Stomach (tissue), 9 donors: ENCODE results near the gene CDK11A. TPM values are rescaled to one million over a fixed set of nuclear protein-coding genes. Genes with fewer than 3 reads are reported as not detected.
A peak's percentile ranks its signal among the peaks of the same experiment; 100 is the strongest.
"Not testable (repeated sequence)": the region's sequence is repeated elsewhere in the genome, so short reads cannot be mapped to it uniquely, and the experiment has no call there.

Source experiments
- DNase-seq, 2 donors: peaks; one replicate each; pipeline versions ENCODE4 v3.0.0 to v3.0.0-alpha.2; 2013 to 2019
- H3K27ac ChIP-seq, 5 donors: fragments of 200-600 bp in 4 of 5; sonication (generic) in 4 of 5; one replicate each; pipeline ENCODE4 v1.5.1; 2013 to 2019; ENCODE audit warnings: mild to moderate bottlenecking in 1 of 5, moderate library complexity in 1 of 5
- H3K27me3 ChIP-seq, 3 donors: fragments of 200-600 bp; sonication (generic); one replicate each; pipeline ENCODE4 v1.5.1; 2017 to 2019; ENCODE audit warnings: mixed run types in 1 of 3
- H3K36me3 ChIP-seq, 4 donors: fragments of 200-600 bp; sonication (generic); 1 replicate in 3 of 4; 2 replicates in 1 of 4; pipeline ENCODE4 v1.5.1; 2016 to 2019
- H3K4me1 ChIP-seq, 4 donors: fragments of 200-600 bp; sonication (generic); one replicate each; pipeline ENCODE4 v1.5.1; 2016 to 2019
- H3K4me3 ChIP-seq, 4 donors: fragments of 200-600 bp; sonication (generic) in 3 of 4; one replicate each; pipeline ENCODE4 v1.5.1; 2016 to 2019; ENCODE audit warnings: mild to moderate bottlenecking in 1 of 4
- H3K9me3 ChIP-seq, 4 donors: fragments of 200-600 bp; sonication (generic); one replicate each; pipeline ENCODE4 v1.5.1; 2016 to 2019
- CTCF ChIP-seq, 7 experiments: fragments of 450-650 bp in 4 of 7; fragments of 200-600 bp in 3 of 7; sonication (generic) in 3 of 7; IDR thresholded peaks; one replicate each; pipeline ENCODE4 v1.5.1; 2016 to 2019; ENCODE audit warnings: antibody characterized with exemption in 7 of 7, control low read depth in 2 of 7, mild to moderate bottlenecking in 1 of 7
- EP300 ChIP-seq: sonication (generic); formaldehyde crosslinking; IDR thresholded peaks from one replicate; pipeline ENCODE4 v1.6.1; 2017; ENCODE audit warnings: antibody characterized with exemption
- POLR2A ChIP-seq, 4 donors: fragments of 450-650 bp; IDR thresholded peaks; one replicate each; pipeline ENCODE4 v1.6.1; 2016; ENCODE audit warnings: antibody characterized with exemption in 4 of 4, control low read depth in 2 of 4, mild to moderate bottlenecking in 1 of 4, moderate library complexity in 1 of 4
- POLR2AphosphoS5 ChIP-seq, 3 donors: sonication (generic); formaldehyde crosslinking; IDR thresholded peaks; one replicate each; pipeline ENCODE4 v1.6.1; 2016; ENCODE audit warnings: antibody characterized with exemption in 3 of 3
- whole genome bisulfite sequencing, 5 donors: extraction: QIAGEN DNeasy Blood & Tissue Kit in 3 of 5; methylation state at CpG; one replicate each; pipeline versions ENCODE4 v1.1.5 to v1.1.7; 2013 to 2018; 5-methylcytosine and 5-hydroxymethylcytosine counted together
- intact Hi-C: fragments of 100-400 bp; cut with DNase I; formaldehyde crosslinking; loops from one replicate; pipeline ENCODE4 v1.15.1; 2023; ENCODE audit warnings: low total_unique reads
- polyA plus RNA-seq, 3 donors: library from polyadenylated mRNA; stranded (reverse); fragments of 200-250 nt; gene quantifications; one replicate each; pipeline ENCODE4 v1.2.3, GENCODE V29; 2013
- total RNA-seq, 5 donors: library from RNA; depleted of rRNA; stranded (reverse); fragments of >200 nt; gene quantifications; one replicate each; pipeline versions ENCODE4 v1.1.0 to v1.2.3, GENCODE V29; 2014 to 2016
- donor health status: healthy with polysubstance abuse.
- donor health status: Bipolar disorder and iron deficiency.
- donor health status: healthy.

CDK11A gene
- total and polyA plus RNA-seq, 8 donors: 27.3 to 233 (median 57.4) TPM

DNA sequence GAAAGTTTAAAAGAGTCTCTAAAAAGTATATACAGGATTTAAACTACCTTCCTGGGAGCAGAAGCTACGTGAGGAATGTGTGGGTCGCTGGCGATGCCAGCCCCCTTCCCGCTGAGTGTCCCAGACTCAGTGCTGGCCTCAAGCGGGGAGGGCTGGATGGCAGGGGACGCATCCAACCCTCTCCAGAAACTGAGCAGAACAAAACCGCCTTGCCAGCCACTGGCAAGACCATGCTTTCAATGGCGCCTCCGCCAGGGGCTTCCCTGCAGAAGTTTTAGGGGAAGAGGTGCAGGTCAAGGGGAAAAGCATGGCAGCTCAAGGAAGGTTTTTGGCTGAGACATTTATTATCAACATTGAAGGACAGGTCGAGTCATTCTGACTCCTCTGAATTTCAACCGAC, 28.0 kb upstream of the CDK11A start:
- intact Hi-C loops: no loop called here
- no peak for DNase-seq

GRCh38 chr1:1749941-1750340, 25.8 kb upstream of the CDK11A start:
- intact Hi-C loops, H3K27me3 ChIP-seq, H3K4me1 ChIP-seq, H3K9me3 ChIP-seq, H3K4me3 ChIP-seq, DNase-seq, H3K27ac ChIP-seq: not testable (repeated sequence)
- peaks cover 24 to 31% (median 30%) of the 10 kb centered on the region in 4 donors for H3K36me3 ChIP-seq
- WGBS, 5 donors: 57 to 83% (median 77%) methylated on average over 5 to 7 of the region's 9 CpGs

More for the DNA sequence above, 28.0 kb upstream of the CDK11A start:
- Histone ChIP-seq H3K27ac (no peak overlapping the region), H3K27me3 (no peaks in the 10 kb centered on the region), H3K4me1 (peaks cover 0 to 5% (median under 1%) of the 10 kb centered on the region in 4 donors), H3K9me3 (no peaks in the 10 kb centered on the region), H3K36me3 (peaks cover 45 to 53% (median 52%) of the 10 kb centered on the region in 4 donors), H3K4me3 (no peak overlapping the region)
- no peak for TF ChIP-seq EP300
- TF ChIP-seq CTCF (IDR thresholded peaks at IDR 0.05): no peak
- TF ChIP-seq POLR2A (IDR thresholded peaks at IDR 0.05): no peak
- no peak for TF ChIP-seq POLR2AphosphoS5 (IDR thresholded peaks at IDR 0.05)
- WGBS, 5 donors: 88 to 95% (median 91%) methylated on average over 10 to 11 of the region's 11 CpGs

- DNase-seq: no peak
- H3K36me3 ChIP-seq: peaks cover 12 to 20% (median 18%) of the 10 kb centered on the region in 4 donors
These were observed 24.6 kb upstream of the CDK11A start for GRCh38 chr1:1748686-1749321.

GRCh38 chr1:1746566-1746909, 22.4 kb upstream of the CDK11A start:
- intact Hi-C loops, H3K27me3 ChIP-seq, DNase-seq, H3K9me3 ChIP-seq, H3K4me1 ChIP-seq: not testable (repeated sequence)
- peaks cover 0 to 11% (median 4%) of the 10 kb centered on the region in 4 donors for H3K36me3 ChIP-seq
- peak overlapping the region; percentile 21 to 56 (median 44) for H3K4me3 ChIP-seq
- whole genome bisulfite sequencing, 5 donors: no CpG with 5 or more reads among the region's 35 CpGs
- H3K27ac ChIP-seq: peak overlapping the region in 4 of 5 donors; percentile 87 to 97 (median 94)

More at GRCh38 chr1:1748686-1749321, 24.6 kb upstream of the CDK11A start:
- Histone ChIP-seq H3K27ac (no peak overlapping the region), H3K9me3 (no peaks in the 10 kb centered on the region), H3K27me3 (no peaks in the 10 kb centered on the region), H3K4me3 (no peak overlapping the region), H3K4me1 (no peaks in the 10 kb centered on the region)
- TF ChIP-seq CTCF (IDR thresholded peaks at IDR 0.05) (no peak), POLR2AphosphoS5 (IDR thresholded peaks at IDR 0.05) (no peak), POLR2A (IDR thresholded peaks at IDR 0.05) (no peak), EP300 (no peak)
- 69 to 78% (median 74%) methylated on average over 13 to 18 of the region's 18 CpGs for WGBS, 5 donors
- intact Hi-C loops: no loop called here

DNA sequence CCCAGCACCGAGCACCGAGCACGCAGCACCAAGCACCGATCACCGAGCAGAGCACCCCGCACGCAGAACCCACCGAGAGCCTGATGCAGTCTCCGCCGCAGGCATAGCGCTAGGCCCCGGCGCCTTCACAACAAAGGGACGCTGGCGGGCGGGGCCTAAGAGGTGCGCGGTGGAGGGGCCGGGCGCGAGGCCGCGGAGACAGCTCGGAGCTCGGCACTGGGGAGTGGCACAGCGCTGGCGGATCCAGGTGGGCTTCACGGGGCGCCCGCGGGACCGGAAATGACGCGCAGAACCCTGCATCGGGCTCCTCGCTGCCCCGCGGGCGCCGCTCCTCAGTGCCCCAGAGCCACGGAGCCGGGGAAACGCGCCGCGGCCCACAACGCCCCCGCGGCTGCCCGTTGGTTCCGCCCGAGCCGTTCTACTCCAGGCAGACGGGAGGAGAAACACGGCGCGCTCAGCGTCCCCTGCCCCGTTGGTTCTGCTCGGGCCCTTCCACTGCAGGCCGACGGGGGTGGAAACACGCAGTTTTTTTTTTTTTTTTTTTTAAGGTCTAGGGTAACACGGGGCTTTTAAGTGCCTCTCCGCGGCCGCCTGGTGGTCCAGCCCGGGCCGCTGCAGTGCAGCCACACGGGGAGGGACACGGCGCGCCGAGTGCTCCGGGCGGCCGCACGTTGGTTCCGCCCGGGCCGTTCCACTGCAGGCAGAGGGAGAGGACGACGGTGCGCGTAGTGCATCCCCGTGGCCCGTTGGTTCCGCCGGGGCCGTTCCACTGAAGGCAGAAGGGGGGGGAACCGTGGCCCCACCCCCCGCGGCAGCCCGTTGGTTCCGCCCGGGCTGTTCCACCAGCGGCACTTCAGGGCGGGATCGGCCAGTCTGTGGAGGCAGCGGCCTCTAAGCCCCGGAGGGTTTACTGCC, 21.8 kb upstream of the CDK11A start:
- peak overlapping the region in 4 of 5 donors; percentile 87 to 97 (median 94) for H3K27ac ChIP-seq
- H3K9me3 ChIP-seq, intact Hi-C loops, H3K4me1 ChIP-seq, H3K27me3 ChIP-seq: not testable (repeated sequence)
- H3K36me3 ChIP-seq: peaks cover 0 to 11% (median 4%) of the 10 kb centered on the region in 4 donors
- 0% methylated on average over 27 to 58 of the region's 101 CpGs; no CpG with 5 or more reads in 1 of the 5 donors for WGBS, 5 donors
- H3K4me3 ChIP-seq: peak overlapping the region; percentile 21 to 56 (median 44)
- peak in 2 of 7 experiments; percentile 16 to 51 for TF ChIP-seq CTCF (IDR thresholded peaks at IDR 0.05)
- TF ChIP-seq POLR2AphosphoS5 (IDR thresholded peaks at IDR 0.05): peak; percentile 70 to 82 (median 75)
- DNase-seq: peak; percentile 86 to 88

GRCh38 chr1:1742529-1742928, 18.4 kb upstream of the CDK11A start:
- peaks cover 0 to 14% (median 6%) of the 10 kb centered on the region in 4 donors for H3K4me1 ChIP-seq
- 79 to 94% (median 85%) methylated on average over 11 of the region's 11 CpGs for WGBS, 5 donors
- H3K27me3 ChIP-seq, H3K4me3 ChIP-seq, DNase-seq, H3K27ac ChIP-seq, H3K9me3 ChIP-seq, intact Hi-C loops: not testable (repeated sequence)
- peaks cover 3 to 22% (median 13%) of the 10 kb centered on the region in 4 donors for H3K36me3 ChIP-seq
